Measurements from ENCODE around the gene GALNT18.

GALNT18 gene

DNA sequence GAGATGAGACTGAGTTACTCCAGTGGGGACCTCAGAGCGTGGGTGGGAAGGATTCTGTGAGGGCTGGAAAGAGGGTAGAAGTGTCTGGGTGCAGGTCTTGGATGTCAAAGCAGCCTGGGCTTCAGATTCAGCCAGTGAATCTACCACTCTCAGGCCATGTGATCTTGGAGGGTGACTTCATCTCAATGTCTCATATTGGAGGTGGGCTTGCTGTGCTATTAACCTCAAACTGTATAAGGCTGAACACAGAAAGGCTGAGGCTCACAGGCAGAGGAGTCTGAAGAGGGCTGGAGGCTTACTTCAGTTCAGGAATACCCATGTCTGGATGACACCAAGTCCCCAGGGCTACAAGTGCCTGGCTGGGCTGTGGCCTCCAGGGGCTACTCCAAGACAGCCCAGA, 332.1 kb downstream of the GALNT18 start:
- no peak overlapping the region for H3K4me3 ChIP-seq (ENCODE audit: insufficient read depth, low read length, poor library complexity, severe bottlenecking)
- no peak for TF ChIP-seq CTCF (IDR thresholded peaks at IDR 0.05; ENCODE audit: insufficient read depth, low read length, poor library complexity, severe bottlenecking)
- no peak for TF ChIP-seq EZH2phosphoT487 (conservative IDR thresholded peaks at IDR 0.05; ENCODE audit: low read length)
- H3K4me2 ChIP-seq (ENCODE audit: low read depth, low read length, poor library complexity, severe bottlenecking): no peak overlapping the region
- no peaks in the 10 kb centered on the region for H3K36me3 ChIP-seq (ENCODE audit: low read length)
- no peaks in the 10 kb centered on the region for H3K79me2 ChIP-seq (ENCODE audit: insufficient read depth, low read length)
- no peaks in the 10 kb centered on the region for H3K9me3 ChIP-seq (ENCODE audit: insufficient read depth, low read length)
- no peak overlapping the region for H3K9ac ChIP-seq (ENCODE audit: low read length)
- H3K27me3 ChIP-seq (ENCODE audit: low read length): no peaks in the 10 kb centered on the region
- H3F3A ChIP-seq (ENCODE audit: insufficient read depth): no peaks in the 10 kb centered on the region
- no peak overlapping the region for H2AFZ ChIP-seq (ENCODE audit: low read depth, low read length, severe bottlenecking)
- H3K9me2 ChIP-seq (replicated peaks; ENCODE audit: insufficient read depth, low read length): no peaks in the 10 kb centered on the region
- H4K20me1 ChIP-seq (ENCODE audit: low read depth, low read length): no peaks in the 10 kb centered on the region
- H3K27ac ChIP-seq (ENCODE audit: low read depth, low read length): no peak overlapping the region

- no peaks in the 10 kb centered on the region for H3F3A ChIP-seq (ENCODE audit: insufficient read depth)
- no peaks in the 10 kb centered on the region for H3K9me2 ChIP-seq (replicated peaks; ENCODE audit: insufficient read depth, low read length)
- H3K9ac ChIP-seq (ENCODE audit: low read length): no peak overlapping the region
These were observed 332.7 kb downstream of the GALNT18 start for GRCh38 chr11:11288972-11289616.

GRCh38 chr11:11284481-11284880, 337.3 kb downstream of the GALNT18 start:
- Histone ChIP-seq H3K9me3 (ENCODE audit: insufficient read depth, low read length) (no peaks in the 10 kb centered on the region), H4K20me1 (ENCODE audit: low read depth, low read length) (no peaks in the 10 kb centered on the region), H3K36me3 (ENCODE audit: low read length) (no peaks in the 10 kb centered on the region), H3K4me3 (ENCODE audit: insufficient read depth, low read length, poor library complexity, severe bottlenecking) (no peak overlapping the region), H3K4me2 (ENCODE audit: low read depth, low read length, poor library complexity, severe bottlenecking) (no peak overlapping the region), H3K27ac (ENCODE audit: low read depth, low read length) (no peak overlapping the region), H3K27me3 (ENCODE audit: low read length) (no peaks in the 10 kb centered on the region), H2AFZ (ENCODE audit: low read depth, low read length, severe bottlenecking) (no peak overlapping the region), H3K9ac (ENCODE audit: low read length) (no peak overlapping the region), H3K9me2 (replicated peaks; ENCODE audit: insufficient read depth, low read length) (no peaks in the 10 kb centered on the region), H3K79me2 (ENCODE audit: insufficient read depth, low read length) (no peaks in the 10 kb centered on the region), H3F3A (ENCODE audit: insufficient read depth) (no peaks in the 10 kb centered on the region)
- TF ChIP-seq EZH2phosphoT487 (conservative IDR thresholded peaks at IDR 0.05; ENCODE audit: low read length) (no peak), CTCF (IDR thresholded peaks at IDR 0.05; ENCODE audit: insufficient read depth, low read length, poor library complexity, severe bottlenecking) (no peak)

More at GRCh38 chr11:11288972-11289616, 332.7 kb downstream of the GALNT18 start:
- Histone ChIP-seq H3K4me2 (ENCODE audit: low read depth, low read length, poor library complexity, severe bottlenecking) (no peak overlapping the region), H4K20me1 (ENCODE audit: low read depth, low read length) (no peaks in the 10 kb centered on the region), H3K79me2 (ENCODE audit: insufficient read depth, low read length) (no peaks in the 10 kb centered on the region), H3K27ac (ENCODE audit: low read depth, low read length) (no peak overlapping the region), H3K9me3 (ENCODE audit: insufficient read depth, low read length) (no peaks in the 10 kb centered on the region), H3K4me3 (ENCODE audit: insufficient read depth, low read length, poor library complexity, severe bottlenecking) (no peak overlapping the region), H2AFZ (ENCODE audit: low read depth, low read length, severe bottlenecking) (no peak overlapping the region), H3K36me3 (ENCODE audit: low read length) (no peaks in the 10 kb centered on the region), H3K27me3 (ENCODE audit: low read length) (no peaks in the 10 kb centered on the region)
- TF ChIP-seq EZH2phosphoT487 (conservative IDR thresholded peaks at IDR 0.05; ENCODE audit: low read length) (no peak), CTCF (IDR thresholded peaks at IDR 0.05; ENCODE audit: insufficient read depth, low read length, poor library complexity, severe bottlenecking) (no peak)

All from SU-DHL-6 (cell line).